Pancreas (tissue), 10 donors: ENCODE measurements around the gene ANKRD40CL. TPM values are rescaled to one million over a fixed set of nuclear protein-coding genes. Genes with fewer than 3 reads are reported as not detected.

Experiments used
- ATAC-seq, 4 donors: fragments of 200-7000 bp; cut with Tn5 transposase; one replicate each; pipeline versions ENCODE4 v1.8.0 to v1.9.1; 2020; ENCODE audit warnings: mild to moderate bottlenecking in 4 of 4, moderate library complexity in 4 of 4
- DNase-seq, 6 donors: peaks; one replicate each; pipeline ENCODE4 v3.0.0-alpha.2; 2020
- FAIRE-seq: peaks from 2 replicates; lab custom pipeline; 2012; peaks lifted over from hg19 to GRCh38; lab: Jason Lieb, UNC
- H3K27ac ChIP-seq, 4 donors: fragments of 200-600 bp; sonication (generic); 1 replicate in 3 of 4; 2 replicates in 1 of 4; pipeline versions ENCODE4 v1.5.0 to v1.8.0; 2020
- H3K27me3 ChIP-seq, 4 donors: fragments of 200-600 bp; one replicate each; pipeline ENCODE4 v1.8.0; 2021
- H3K36me3 ChIP-seq, 3 donors: fragments of 200-600 bp; sonication (generic) in 1 of 3; one replicate each; pipeline versions ENCODE4 v1.5.0 to v1.8.0; 2020 to 2021
- H3K4me1 ChIP-seq, 3 donors: fragments of 200-600 bp; one replicate each; pipeline ENCODE4 v1.8.0; 2021
- H3K4me3 ChIP-seq, 4 donors: fragments of 200-600 bp; sonication (generic) in 2 of 4; one replicate each; pipeline versions ENCODE4 v1.5.0 to v1.8.0; 2020 to 2021
- H3K9me3 ChIP-seq, 4 donors: fragments of 200-600 bp; one replicate each; pipeline ENCODE4 v1.8.0; 2021
- WGBS, 2 donors: extraction: QIAGEN DNeasy Blood & Tissue Kit; methylation state at CpG; one replicate each; pipeline ENCODE4 v1.1.7; 2013; 5-methylcytosine and 5-hydroxymethylcytosine counted together
- intact Hi-C, 3 donors: fragments of 100-400 bp; cut with DNase I; formaldehyde crosslinking; loops; one replicate each; pipeline versions ENCODE4 v1.11.1 to v1.14.2; 2022
- polyA plus RNA-seq, 2 donors: library from polyadenylated mRNA; stranded (reverse); fragments of 200-250 nt; gene quantifications; one replicate each; pipeline ENCODE4 v1.2.3, GENCODE V29; 2013
- total RNA-seq, 6 donors: library from RNA; stranded (reverse); fragmentation: NEBNext Ultra II Directional in 4 of 6; extraction: Animal tissue kit (Norgen Biotek cat#: 25700) in 4 of 6; gene quantifications; one replicate each; pipeline versions ENCODE4 v1.2.1 to v1.2.4, GENCODE V29; 2021 to 2023
- TF ChIP-seq, protein P1 (sequence below), 4 donors: fragments of 200-600 bp; sonication (generic) in 3 of 4; IDR thresholded peaks; one replicate each; pipeline versions ENCODE4 v1.5.0 to v1.8.0; 2021; ENCODE audit warnings: antibody characterized with exemption in 4 of 4
- donor health status: healthy with polysubstance abuse.
- donor health status: DM: no; HTN: no; CAD: no; lungs with moderate emphysema.
- donor health status: DM: no; HTN: no; CAD: no.
- donor health status: control.
- donor health status: control.
- donor health status: Bipolar disorder and iron deficiency.
- donor health status: DM: yes; HTN: yes; CAD: no.
- donor health status: DM: no; HTN: no; CAD: no.
- donor health status: DM: no; HTN: no; CAD: no.
- donor health status: DM: yes; HTN: yes; CAD: no.

ANKRD40CL gene
- total and polyA plus RNA-seq, 8 donors: 0.16 to 0.46 (median 0.19) TPM; not detected in 5

DNA sequence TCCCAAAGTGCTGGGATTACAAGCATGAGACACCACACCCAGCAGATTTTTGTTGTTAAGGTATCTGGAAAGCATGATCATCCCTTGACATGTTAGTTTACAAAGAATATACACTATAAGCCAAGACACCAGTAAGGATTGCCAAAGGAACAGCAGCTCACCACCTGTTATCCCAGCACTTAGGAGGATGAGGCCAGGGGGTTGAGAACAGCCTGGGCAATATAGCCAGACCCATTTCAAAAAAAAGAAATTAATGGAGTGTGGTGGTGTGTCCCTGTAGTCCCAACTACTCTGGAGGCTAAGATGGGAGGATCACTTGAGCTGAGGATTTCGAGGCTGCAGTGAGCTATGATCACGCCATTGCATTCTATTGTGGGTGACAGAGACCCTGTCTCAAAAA, 5.1 kb downstream of the ANKRD40CL start:
- no peaks in the 10 kb centered on the region for H3K27me3 ChIP-seq
- DNase-seq (no peak), FAIRE-seq (no peak), ATAC-seq (no peak)
- H3K27ac ChIP-seq: no peak overlapping the region
- H3K4me1 ChIP-seq: peaks cover 5 to 20% (median 11%) of the 10 kb centered on the region in 3 donors
- no peak overlapping the region for H3K4me3 ChIP-seq
- TF ChIP-seq, protein P1, sequence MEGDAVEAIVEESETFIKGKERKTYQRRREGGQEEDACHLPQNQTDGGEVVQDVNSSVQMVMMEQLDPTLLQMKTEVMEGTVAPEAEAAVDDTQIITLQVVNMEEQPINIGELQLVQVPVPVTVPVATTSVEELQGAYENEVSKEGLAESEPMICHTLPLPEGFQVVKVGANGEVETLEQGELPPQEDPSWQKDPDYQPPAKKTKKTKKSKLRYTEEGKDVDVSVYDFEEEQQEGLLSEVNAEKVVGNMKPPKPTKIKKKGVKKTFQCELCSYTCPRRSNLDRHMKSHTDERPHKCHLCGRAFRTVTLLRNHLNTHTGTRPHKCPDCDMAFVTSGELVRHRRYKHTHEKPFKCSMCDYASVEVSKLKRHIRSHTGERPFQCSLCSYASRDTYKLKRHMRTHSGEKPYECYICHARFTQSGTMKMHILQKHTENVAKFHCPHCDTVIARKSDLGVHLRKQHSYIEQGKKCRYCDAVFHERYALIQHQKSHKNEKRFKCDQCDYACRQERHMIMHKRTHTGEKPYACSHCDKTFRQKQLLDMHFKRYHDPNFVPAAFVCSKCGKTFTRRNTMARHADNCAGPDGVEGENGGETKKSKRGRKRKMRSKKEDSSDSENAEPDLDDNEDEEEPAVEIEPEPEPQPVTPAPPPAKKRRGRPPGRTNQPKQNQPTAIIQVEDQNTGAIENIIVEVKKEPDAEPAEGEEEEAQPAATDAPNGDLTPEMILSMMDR (IDR thresholded peaks at IDR 0.05): no peak
- no peaks in the 10 kb centered on the region for H3K9me3 ChIP-seq
- WGBS, 2 donors: 91 to 99% methylated on average over 2 of the region's 2 CpGs
- intact Hi-C loops: no loop called here
- H3K36me3 ChIP-seq: no peaks in the 10 kb centered on the region

DNA sequence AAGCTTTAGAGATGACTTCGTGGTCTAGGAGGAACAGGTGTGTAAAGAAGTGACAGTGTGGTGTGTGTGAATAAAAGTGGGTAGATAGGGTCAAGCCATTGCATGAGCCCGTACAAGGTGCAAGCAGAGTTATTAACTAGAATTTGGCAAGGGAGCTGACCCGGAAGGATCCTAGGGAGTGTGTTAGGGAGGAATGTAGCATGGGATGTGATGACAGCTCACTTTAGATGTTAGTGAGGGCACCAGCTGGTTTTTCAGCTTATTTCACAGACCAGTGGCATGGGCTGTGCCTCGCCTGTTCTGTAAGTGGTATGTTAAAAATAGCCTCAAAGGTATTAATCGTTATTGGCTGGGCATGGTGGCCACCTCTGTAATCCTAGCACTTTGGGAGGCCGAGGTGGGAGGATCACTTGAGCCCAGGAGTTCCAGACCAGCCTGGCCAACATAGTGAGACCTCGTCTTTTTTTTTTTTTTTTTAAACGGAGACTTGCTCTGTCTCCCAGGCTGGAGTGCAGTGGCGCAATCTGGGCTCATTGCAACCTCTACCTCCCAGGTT, 8.3 kb downstream of the ANKRD40CL start:
- Histone ChIP-seq H3K36me3 (peaks cover 0 to 6% (median 0%) of the 10 kb centered on the region in 3 donors), H3K4me1 (peaks cover 10 to 21% (median 14%) of the 10 kb centered on the region in 3 donors), H3K9me3 (no peaks in the 10 kb centered on the region), H3K27me3 (no peaks in the 10 kb centered on the region), H3K4me3 (no peak overlapping the region), H3K27ac (no peak overlapping the region)
- TF ChIP-seq, protein P1 (IDR thresholded peaks at IDR 0.05): no peak
- no peak for ATAC-seq
- WGBS, 2 donors: 41 to 50% methylated on average over 9 of the region's 9 CpGs
- intact Hi-C loops: no loop called here
- no peak for DNase-seq
- FAIRE-seq: no peak

DNA sequence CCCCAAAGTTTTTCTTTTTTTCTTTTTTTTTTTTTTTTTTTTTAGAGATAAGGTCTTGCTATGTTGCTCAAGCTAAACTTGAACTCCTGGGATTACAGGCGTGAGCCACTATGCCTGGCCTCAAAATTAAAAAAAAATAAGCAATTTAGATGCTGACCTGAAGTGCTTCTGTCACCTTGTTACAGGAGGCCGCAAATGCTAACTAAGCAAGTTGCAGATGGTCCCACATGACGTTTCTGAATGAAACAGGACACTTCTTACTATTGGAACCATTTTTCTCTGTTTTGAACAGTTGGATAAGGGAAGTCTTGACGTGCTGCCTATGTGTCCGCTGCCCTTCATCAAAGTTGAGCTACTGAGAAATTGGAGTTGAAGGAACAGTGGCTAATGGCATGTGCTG, 8.8 kb downstream of the ANKRD40CL start:
- intact Hi-C loops: no loop called here
- WGBS, 2 donors: 48 to 58% methylated on average over 5 of the region's 5 CpGs
- FAIRE-seq (no peak), DNase-seq (no peak), ATAC-seq (no peak)
- H3K4me1 ChIP-seq: peaks cover 10 to 21% (median 14%) of the 10 kb centered on the region in 3 donors
- H3K27ac ChIP-seq: no peak overlapping the region
- H3K27me3 ChIP-seq: no peaks in the 10 kb centered on the region
- TF ChIP-seq, protein P1 (IDR thresholded peaks at IDR 0.05): no peak
- no peak overlapping the region for H3K4me3 ChIP-seq
- no peaks in the 10 kb centered on the region for H3K9me3 ChIP-seq
- peaks cover 0 to 6% (median 2%) of the 10 kb centered on the region in 3 donors for H3K36me3 ChIP-seq

DNA sequence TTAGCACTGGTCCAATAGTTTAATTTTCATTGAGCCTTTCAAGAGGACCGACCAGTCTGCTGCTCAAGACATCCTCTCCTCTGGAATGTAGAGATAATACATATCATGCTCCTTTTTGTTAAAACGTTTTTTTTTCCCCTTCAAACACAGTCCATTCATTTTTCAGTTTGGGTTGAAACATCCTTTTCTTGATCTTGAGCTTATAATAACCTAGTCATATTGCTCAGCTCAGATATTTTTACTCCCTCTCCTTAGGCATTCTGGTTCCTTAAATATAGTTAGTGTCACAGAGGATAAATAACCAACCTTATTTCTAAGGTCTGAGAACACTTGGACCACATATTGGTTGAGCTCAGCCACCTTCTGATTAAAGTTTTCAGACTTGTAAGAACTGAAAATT, 12.8 kb downstream of the ANKRD40CL start:
- DNase-seq (no peak), ATAC-seq (no peak), FAIRE-seq (no peak)
- Histone ChIP-seq H3K27me3 (no peaks in the 10 kb centered on the region), H3K4me1 (peaks cover 10 to 21% (median 14%) of the 10 kb centered on the region in 3 donors), H3K27ac (no peak overlapping the region), H3K4me3 (no peak overlapping the region), H3K9me3 (no peaks in the 10 kb centered on the region), H3K36me3 (peaks cover 7 to 41% (median 20%) of the 10 kb centered on the region in 3 donors)
- WGBS, 2 donors: 53 to 54% methylated on average over 2 of the region's 2 CpGs
- intact Hi-C loops: no loop called here
- TF ChIP-seq, protein P1 (IDR thresholded peaks at IDR 0.05): no peak

DNA sequence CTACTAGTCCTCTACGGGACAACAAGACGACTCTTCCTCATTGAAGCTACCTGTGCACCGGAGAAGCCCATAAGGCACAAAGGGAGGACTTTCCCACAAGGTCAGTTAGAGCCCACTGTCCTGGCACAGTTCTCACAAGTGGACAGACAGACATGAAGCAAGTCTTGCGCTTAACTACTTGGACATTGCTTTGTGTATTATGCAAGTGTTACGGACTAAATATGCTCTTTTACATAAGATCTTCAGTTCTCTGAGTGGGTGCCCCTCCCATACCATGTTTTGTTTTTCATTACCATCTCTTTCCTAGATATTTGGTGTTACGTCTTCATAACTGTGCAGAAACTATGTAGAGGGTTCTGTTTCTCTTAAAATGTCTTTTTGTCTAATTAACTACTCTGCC, 18.1 kb downstream of the ANKRD40CL start:
- H3K36me3 ChIP-seq: peaks cover 7 to 86% (median 50%) of the 10 kb centered on the region in 3 donors
- no peak overlapping the region for H3K4me3 ChIP-seq
- no peak for FAIRE-seq
- intact Hi-C loops: no loop called here
- WGBS, 2 donors: 77 to 78% methylated on average over 6 of the region's 6 CpGs
- TF ChIP-seq, protein P1 (IDR thresholded peaks at IDR 0.05): no peak
- no peak for DNase-seq
- no peaks in the 10 kb centered on the region for H3K27me3 ChIP-seq
- H3K4me1 ChIP-seq: no peaks in the 10 kb centered on the region
- no peak overlapping the region for H3K27ac ChIP-seq
- ATAC-seq: peak in 1 of 4 donors; percentile 25
- no peaks in the 10 kb centered on the region for H3K9me3 ChIP-seq
